ENCODE measurements around the gene MCM6. TPM values are rescaled to one million over a fixed set of nuclear protein-coding genes. Genes with fewer than 3 reads are reported as not detected.

Gene MCM6
- total RNA-seq (ENCODE audit: low replicate concordance) = 62.0 and 74.4 TPM in 2 replicates

DNA sequence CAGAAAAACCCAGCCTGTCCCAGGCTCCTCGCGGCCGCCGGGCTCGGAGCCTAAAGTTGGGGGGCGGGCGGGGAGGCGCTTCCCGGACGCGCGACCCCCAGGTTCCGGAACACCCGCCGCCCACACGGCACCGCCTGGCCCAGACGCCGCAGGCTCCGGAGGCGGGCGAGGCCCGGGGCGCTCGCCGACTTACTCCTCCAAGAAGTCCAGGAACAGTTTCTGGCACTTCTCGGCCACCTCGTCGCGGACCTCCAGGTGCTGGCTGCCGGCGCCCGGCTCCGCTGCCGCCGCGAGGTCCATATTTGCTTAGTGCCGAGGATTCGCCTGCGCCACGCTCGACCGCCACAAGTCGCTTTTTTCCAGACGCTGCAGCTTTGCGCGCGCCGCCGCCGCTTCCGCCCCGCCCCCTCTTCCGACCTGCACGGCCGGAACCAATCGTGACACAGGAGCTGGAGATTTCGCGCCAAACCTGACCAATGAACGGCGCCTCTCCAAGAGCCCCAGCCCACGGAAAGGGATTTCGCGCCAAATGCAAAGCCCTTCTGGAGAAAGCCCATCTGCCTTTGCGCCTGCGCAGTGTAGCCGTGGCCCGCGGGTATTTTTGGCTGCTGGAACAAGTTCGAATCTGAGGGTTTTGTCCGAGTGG lies at the start of gene MCM6:
TSS of gene MCM6 (minus strand) at position 378 of the 646 bp plus-strand sequence. CDS start at position 300, 78 bp downstream.
- peaks cover 26% of the 10 kb centered on the region for H3K36me3 Mint-ChIP-seq

DNA sequence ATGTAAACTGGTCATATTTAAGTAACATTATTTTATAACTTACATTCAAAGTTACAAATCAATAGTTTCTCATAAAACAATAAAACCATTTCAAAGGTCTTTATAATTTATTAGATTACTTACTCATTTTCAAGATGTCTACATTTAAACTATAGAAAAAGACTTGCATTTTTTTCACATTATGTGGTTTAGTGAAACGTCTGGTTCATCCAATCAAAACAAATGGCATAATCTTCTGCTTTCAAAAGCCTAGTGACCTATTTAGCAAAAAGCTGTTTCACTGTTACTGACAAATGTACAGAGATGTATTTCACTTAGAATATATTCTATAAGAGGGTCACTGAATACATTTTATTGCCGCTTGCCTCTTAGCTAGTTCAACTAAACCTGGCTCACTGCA lies 49.3 kb upstream of the MCM6 start:
- no peaks in the 10 kb centered on the region for H3F3A ChIP-seq (ENCODE audit: low read depth)
- Mint-ChIP-seq H3K36me3 (peaks cover 13% of the 10 kb centered on the region), H3K9me3 (no peaks in the 10 kb centered on the region), H3K27me3 (ENCODE audit: insufficient read depth, low read depth) (no peaks in the 10 kb centered on the region), H3K4me1 (no peaks in the 10 kb centered on the region), H3K4me3 (no peak overlapping the region), H3K27ac (no peak overlapping the region)
- H3K4me1 ChIP-seq = no peaks in the 10 kb centered on the region
- no peaks in the 10 kb centered on the region for H3K36me3 ChIP-seq
- H2AFZ ChIP-seq (replicated peaks) = no peak overlapping the region
- TF ChIP-seq EZH2phosphoT487 (IDR thresholded peaks at IDR 0.05) (no peak), EZH2 (IDR thresholded peaks at IDR 0.05) (no peak)
- TF ChIP-seq, protein P1, sequence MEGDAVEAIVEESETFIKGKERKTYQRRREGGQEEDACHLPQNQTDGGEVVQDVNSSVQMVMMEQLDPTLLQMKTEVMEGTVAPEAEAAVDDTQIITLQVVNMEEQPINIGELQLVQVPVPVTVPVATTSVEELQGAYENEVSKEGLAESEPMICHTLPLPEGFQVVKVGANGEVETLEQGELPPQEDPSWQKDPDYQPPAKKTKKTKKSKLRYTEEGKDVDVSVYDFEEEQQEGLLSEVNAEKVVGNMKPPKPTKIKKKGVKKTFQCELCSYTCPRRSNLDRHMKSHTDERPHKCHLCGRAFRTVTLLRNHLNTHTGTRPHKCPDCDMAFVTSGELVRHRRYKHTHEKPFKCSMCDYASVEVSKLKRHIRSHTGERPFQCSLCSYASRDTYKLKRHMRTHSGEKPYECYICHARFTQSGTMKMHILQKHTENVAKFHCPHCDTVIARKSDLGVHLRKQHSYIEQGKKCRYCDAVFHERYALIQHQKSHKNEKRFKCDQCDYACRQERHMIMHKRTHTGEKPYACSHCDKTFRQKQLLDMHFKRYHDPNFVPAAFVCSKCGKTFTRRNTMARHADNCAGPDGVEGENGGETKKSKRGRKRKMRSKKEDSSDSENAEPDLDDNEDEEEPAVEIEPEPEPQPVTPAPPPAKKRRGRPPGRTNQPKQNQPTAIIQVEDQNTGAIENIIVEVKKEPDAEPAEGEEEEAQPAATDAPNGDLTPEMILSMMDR (IDR thresholded peaks at IDR 0.05) = no peak
- H4K20me1 ChIP-seq (ENCODE audit: low read depth) = no peaks in the 10 kb centered on the region
- H3K27ac ChIP-seq = no peak overlapping the region
- H3K27me3 ChIP-seq = no peaks in the 10 kb centered on the region
- H3K79me2 ChIP-seq (ENCODE audit: low read depth) = no peaks in the 10 kb centered on the region
- DNase-seq (ENCODE audit: low spot score) = no peak
- H3K4me3 ChIP-seq = no peak overlapping the region
- no peak overlapping the region for H3K4me2 ChIP-seq
- no peak overlapping the region for H3K9ac ChIP-seq
- H3K9me3 ChIP-seq (ENCODE audit: low read depth) = no peaks in the 10 kb centered on the region

More for the DNA sequence above, at the start of gene MCM6:
- peak within 1 kb of the TSS; percentile 65 for H3K27ac ChIP-seq
- peak within 1 kb of the TSS; percentile 93 for H3K4me2 ChIP-seq
- peaks cover 42% of the 10 kb centered on the region for H4K20me1 ChIP-seq (ENCODE audit: low read depth)
- peaks cover 42% of the 10 kb centered on the region for H3K79me2 ChIP-seq (ENCODE audit: low read depth)
- peaks cover 25% of the 10 kb centered on the region for H3K4me1 ChIP-seq
- H3K27ac Mint-ChIP-seq = peak within 1 kb of the TSS; percentile 39
- no peaks in the 10 kb centered on the region for H3K27me3 ChIP-seq
- DNase-seq (ENCODE audit: low spot score) = peak; percentile 99
- H3K9me3 ChIP-seq (ENCODE audit: low read depth) = no peaks in the 10 kb centered on the region
- no peak for TF ChIP-seq EZH2phosphoT487 (IDR thresholded peaks at IDR 0.05)
- TF ChIP-seq EZH2 (IDR thresholded peaks at IDR 0.05) = no peak
- TF ChIP-seq, protein P1 (IDR thresholded peaks at IDR 0.05) = peak; percentile 18
- peak within 1 kb of the TSS; percentile 95 for H2AFZ ChIP-seq (replicated peaks)
- no peaks in the 10 kb centered on the region for H3K9me3 Mint-ChIP-seq
- H3K4me3 ChIP-seq = peak within 1 kb of the TSS; percentile 82
- H3K27me3 Mint-ChIP-seq (ENCODE audit: insufficient read depth, low read depth) = no peaks in the 10 kb centered on the region
- peak within 1 kb of the TSS; percentile 94 for H3K4me3 Mint-ChIP-seq
- H3K36me3 ChIP-seq = peaks cover 5% of the 10 kb centered on the region
- peaks cover 26% of the 10 kb centered on the region for H3K4me1 Mint-ChIP-seq
- peaks cover 10% of the 10 kb centered on the region for H3F3A ChIP-seq (ENCODE audit: low read depth)
- peak within 1 kb of the TSS; percentile 79 for H3K9ac ChIP-seq

DNA sequence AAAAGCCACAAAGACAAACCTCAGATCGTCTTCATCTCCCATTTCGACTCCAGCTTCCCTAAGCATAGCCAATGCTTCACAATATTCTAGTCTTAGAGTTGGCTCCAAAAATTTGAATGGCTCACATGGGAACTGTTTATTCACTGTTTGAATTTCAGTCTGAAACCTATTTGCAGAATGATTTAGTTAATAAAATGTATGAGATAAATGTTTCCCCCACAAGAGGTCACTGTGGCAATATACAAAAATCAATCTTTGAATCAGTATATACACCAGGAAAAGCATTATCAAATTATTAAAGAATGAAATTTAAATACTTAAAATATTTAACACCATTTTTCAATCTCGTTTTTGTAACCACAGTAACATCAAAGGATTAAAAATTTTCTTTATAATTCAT lies 40.0 kb upstream of the MCM6 start:
- no peak overlapping the region for H3K27ac ChIP-seq
- Mint-ChIP-seq H3K27me3 (ENCODE audit: insufficient read depth, low read depth) (no peaks in the 10 kb centered on the region), H3K4me1 (no peaks in the 10 kb centered on the region), H3K4me3 (no peak overlapping the region), H3K27ac (no peak overlapping the region), H3K9me3 (no peaks in the 10 kb centered on the region), H3K36me3 (peaks cover 7% of the 10 kb centered on the region)
- H3K27me3 ChIP-seq = no peaks in the 10 kb centered on the region
- peak; percentile 20 for DNase-seq (ENCODE audit: low spot score)
- H2AFZ ChIP-seq (replicated peaks) = no peak overlapping the region
- H3K9ac ChIP-seq = no peak overlapping the region
- peaks cover 8% of the 10 kb centered on the region for H3K36me3 ChIP-seq
- no peaks in the 10 kb centered on the region for H3K79me2 ChIP-seq (ENCODE audit: low read depth)
- H3K4me3 ChIP-seq = no peak overlapping the region
- H3K9me3 ChIP-seq (ENCODE audit: low read depth) = no peaks in the 10 kb centered on the region
- no peaks in the 10 kb centered on the region for H3K4me1 ChIP-seq
- H3K4me2 ChIP-seq = no peak overlapping the region
- no peaks in the 10 kb centered on the region for H4K20me1 ChIP-seq (ENCODE audit: low read depth)
- TF ChIP-seq, protein P1 (IDR thresholded peaks at IDR 0.05) = peak; percentile 55
- no peak for TF ChIP-seq EZH2 (IDR thresholded peaks at IDR 0.05)
- H3F3A ChIP-seq (ENCODE audit: low read depth) = peaks cover 29% of the 10 kb centered on the region

Measured in neural progenitor cell (in vitro differentiated cells).